Muscle layer of duodenum (tissue), 2 donors: ENCODE data around the gene UHMK1.
A peak's percentile ranks its signal among the peaks of the same experiment; 100 is the strongest.
"Not testable (repeated sequence)": the region's sequence is repeated elsewhere in the genome, so short reads cannot be mapped to it uniquely, and the experiment has no call there.

ENCODE experiments used
- H3K27ac ChIP-seq: one replicate; pipeline ENCODE4 v1.7.0; 2013; ENCODE audit warnings: mild to moderate bottlenecking, low read length
- H3K27me3 ChIP-seq: one replicate; pipeline ENCODE4 v1.7.0; 2013; ENCODE audit warnings: low read depth, mild to moderate bottlenecking, control low read depth, low read length
- H3K36me3 ChIP-seq, 2 donors: one replicate each; pipeline ENCODE4 v1.7.0; 2013; ENCODE audit warnings: low read length in 2 of 2, control low read depth in 1 of 2, mild to moderate bottlenecking in 1 of 2; ENCODE audit not compliant: insufficient read depth in 2 of 2, control insufficient read depth in 1 of 2
- H3K4me1 ChIP-seq, 2 donors: one replicate each; pipeline ENCODE4 v1.7.0; 2013; ENCODE audit warnings: low read length in 2 of 2, mild to moderate bottlenecking in 2 of 2, control low read depth in 1 of 2, moderate library complexity in 1 of 2; ENCODE audit not compliant: insufficient read depth in 2 of 2, control insufficient read depth in 1 of 2
- H3K4me3 ChIP-seq, 2 donors: one replicate each; pipeline ENCODE4 v1.7.0; 2013; ENCODE audit warnings: low read length in 2 of 2, low read depth in 1 of 2, mild to moderate bottlenecking in 1 of 2
- H3K9me3 ChIP-seq, 2 donors: one replicate each; pipeline ENCODE4 v1.7.0; 2013; ENCODE audit warnings: low read length in 2 of 2, control low read depth in 1 of 2, mild to moderate bottlenecking in 1 of 2; ENCODE audit not compliant: control insufficient read depth in 1 of 2
- donor health status: healthy.

UHMK1 gene

DNA sequence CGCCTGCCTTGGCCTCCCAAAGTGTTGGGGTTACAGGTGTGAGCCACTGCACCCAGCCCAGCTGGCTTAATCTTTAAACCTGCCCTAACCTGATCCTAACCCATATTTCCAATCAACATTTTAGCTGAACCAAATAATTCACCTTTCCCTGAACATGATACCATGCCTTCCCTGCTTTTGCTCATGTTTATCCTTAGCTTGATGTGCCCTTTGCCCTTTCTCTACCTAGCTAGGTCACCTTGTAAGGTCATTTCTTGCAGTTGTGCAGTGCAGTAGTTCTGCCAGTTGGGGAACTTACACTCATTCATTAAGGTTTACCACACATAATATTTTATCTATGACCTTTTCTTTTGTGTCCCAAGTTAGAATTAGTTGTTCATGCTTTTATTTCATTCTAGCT lies 69.3 kb downstream of the UHMK1 start:
- H3K27ac ChIP-seq, result no peak overlapping the region
- H3K27me3 ChIP-seq, result no peaks in the 10 kb centered on the region
- H3K4me1 ChIP-seq, result peaks cover 3 to 4% of the 10 kb centered on the region in 2 donors
- no peaks in the 10 kb centered on the region for H3K9me3 ChIP-seq
- peaks cover 0 to 4% of the 10 kb centered on the region in 2 donors for H3K36me3 ChIP-seq
- no peak overlapping the region for H3K4me3 ChIP-seq

DNA sequence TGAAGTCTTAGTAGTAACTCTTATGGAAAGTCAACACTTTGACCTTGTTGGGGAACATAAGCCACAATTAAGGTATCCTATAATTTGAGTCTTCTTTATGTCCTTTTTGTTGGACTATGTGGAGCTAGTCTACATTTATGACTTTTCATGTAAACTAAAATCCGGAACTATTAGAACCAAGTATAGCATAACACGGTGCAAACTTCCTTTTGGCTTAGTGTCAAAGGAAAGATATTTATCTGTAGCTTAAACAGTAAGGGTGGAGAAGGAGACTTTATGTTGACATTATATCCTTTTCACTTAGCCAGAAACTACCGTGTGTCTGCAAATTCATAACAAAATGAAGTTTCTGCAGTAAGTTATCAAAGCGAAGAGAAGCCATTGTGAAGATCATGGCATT lies 71.2 kb downstream of the UHMK1 start:
- Histone ChIP-seq H3K36me3 (peaks cover 0 to 4% of the 10 kb centered on the region in 2 donors), H3K27ac (peak overlapping the region; percentile 28), H3K9me3 (no peaks in the 10 kb centered on the region), H3K4me1 (peaks cover 9 to 11% of the 10 kb centered on the region in 2 donors), H3K4me3 (no peak overlapping the region), H3K27me3 (no peaks in the 10 kb centered on the region)

DNA sequence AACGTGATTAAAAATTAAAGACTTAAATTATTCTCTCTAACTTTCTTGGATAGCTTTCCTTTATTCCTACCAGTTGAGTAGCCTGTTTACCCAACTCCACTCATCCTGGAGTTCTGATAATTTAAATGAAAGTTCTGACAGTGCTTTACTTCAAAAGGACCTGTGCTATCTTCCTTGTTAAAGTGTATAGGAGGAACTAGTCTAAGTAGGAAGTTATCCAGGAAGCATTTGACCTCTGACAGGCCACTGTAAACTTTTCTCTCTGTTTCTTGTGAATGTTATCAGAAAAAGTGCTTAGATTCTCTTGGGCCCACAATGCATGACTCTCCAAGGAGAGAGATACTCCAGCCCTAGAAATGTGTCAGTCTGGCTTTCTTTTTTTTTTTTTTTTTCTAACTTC lies 73.1 kb downstream of the UHMK1 start:
- no peaks in the 10 kb centered on the region for H3K27me3 ChIP-seq
- H3K27ac ChIP-seq, result no peak overlapping the region
- H3K36me3 ChIP-seq, result peaks cover 0 to 4% of the 10 kb centered on the region in 2 donors
- H3K9me3 ChIP-seq, result no peaks in the 10 kb centered on the region
- H3K4me1 ChIP-seq, result peaks cover 5 to 11% of the 10 kb centered on the region in 2 donors
- no peak overlapping the region for H3K4me3 ChIP-seq

DNA sequence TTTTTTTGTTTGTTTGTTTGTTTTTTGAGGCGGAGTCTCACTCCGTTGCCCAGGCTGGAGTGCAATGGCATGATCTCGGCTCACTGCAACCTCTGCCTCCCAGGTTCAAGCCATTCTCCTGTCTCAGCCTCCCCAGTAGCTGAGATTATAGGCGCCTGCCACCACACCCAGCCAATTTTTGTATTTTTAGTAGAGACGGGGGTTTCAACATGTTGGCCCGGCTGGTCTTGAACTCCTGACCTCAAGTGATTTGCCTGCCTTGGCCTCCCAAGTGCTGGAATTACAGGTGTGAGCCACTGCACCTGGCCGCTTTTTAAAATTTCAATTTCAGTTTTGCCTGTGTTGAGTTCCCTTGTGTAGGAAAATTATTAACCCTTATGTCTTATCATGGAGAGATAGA lies 73.5 kb downstream of the UHMK1 start:
- H3K27ac ChIP-seq, H3K36me3 ChIP-seq, H3K9me3 ChIP-seq, H3K27me3 ChIP-seq, H3K4me3 ChIP-seq: not testable (repeated sequence)
- peaks cover 5 to 11% of the 10 kb centered on the region in 2 donors for H3K4me1 ChIP-seq

DNA sequence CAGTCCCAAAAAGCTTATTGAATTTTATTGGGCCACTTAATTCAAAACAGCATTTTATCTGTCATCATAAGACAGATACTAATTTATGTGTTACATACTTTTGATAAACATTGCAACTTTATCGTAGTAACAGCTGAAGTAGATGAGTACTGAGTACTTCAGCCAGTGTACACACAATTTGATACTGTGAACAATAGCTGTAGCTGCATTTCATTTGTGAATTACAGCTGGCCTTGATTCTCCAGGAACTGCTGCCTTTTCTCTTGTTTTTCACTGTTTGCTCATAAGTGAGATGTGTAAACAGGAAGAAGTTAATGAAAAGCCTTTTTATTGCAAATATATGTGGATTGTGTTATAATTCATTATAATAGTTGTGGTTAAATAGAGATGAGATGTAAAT lies 74.1 kb downstream of the UHMK1 start:
- peaks cover 5 to 11% of the 10 kb centered on the region in 2 donors for H3K4me1 ChIP-seq
- H3K9me3 ChIP-seq, result no peaks in the 10 kb centered on the region
- no peaks in the 10 kb centered on the region for H3K27me3 ChIP-seq
- peaks cover 3 to 4% of the 10 kb centered on the region in 2 donors for H3K36me3 ChIP-seq
- no peak overlapping the region for H3K27ac ChIP-seq
- no peak overlapping the region for H3K4me3 ChIP-seq

DNA sequence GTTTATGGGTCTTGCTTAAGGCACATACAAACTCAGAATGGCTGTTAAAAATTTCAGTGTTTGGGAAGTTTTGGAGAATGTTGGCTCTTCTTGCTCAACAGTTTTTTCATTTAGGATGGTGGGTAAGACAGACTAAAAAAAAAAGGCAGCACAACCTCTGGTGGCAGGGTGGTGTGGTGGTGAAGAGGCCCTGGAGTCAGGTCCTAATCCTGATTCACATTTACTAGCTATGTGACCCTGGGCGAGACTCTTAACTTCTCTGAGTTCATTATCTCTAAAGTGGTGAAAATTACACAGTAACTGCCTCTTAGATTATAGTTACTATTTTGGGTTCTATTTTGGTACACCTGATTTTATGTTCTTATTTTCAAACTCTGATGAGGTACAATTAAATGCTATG lies 75.5 kb downstream of the UHMK1 start:
- Histone ChIP-seq H3K9me3 (no peaks in the 10 kb centered on the region), H3K36me3 (peaks cover 0 to 9% of the 10 kb centered on the region in 2 donors), H3K27me3 (no peaks in the 10 kb centered on the region), H3K4me1 (peaks cover 5 to 11% of the 10 kb centered on the region in 2 donors), H3K27ac (no peak overlapping the region), H3K4me3 (no peak overlapping the region)

DNA sequence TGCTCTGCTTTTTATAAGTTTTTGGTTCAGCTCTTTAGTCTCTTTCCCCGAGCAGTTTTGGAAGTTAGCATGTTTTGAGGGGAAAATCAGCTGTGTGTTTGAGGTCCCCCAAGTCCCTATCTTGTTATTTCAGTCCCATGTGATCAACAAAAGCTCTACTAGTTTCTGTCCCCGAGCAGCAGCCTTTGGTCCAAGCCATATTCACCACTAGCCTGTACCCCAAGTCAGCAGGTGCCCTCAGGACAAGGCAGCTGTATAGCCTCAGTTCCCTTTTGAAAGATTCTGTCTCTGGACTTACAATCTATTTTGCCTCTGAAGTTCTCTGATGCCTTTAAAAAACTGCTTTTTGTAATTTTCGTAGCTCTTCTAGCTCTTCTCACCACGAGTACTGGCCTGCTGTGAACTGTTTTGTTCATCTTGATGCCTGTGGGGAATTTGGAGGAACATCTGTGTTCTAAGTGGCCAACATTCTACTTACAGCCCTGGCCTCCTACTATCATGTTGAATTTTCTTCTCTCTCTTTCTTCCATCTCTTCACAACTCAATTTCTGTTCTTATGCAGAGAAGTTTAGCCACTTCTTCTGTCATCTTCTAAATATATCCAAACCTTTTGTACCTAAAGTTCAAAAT lies 80.6 kb downstream of the UHMK1 start:
- Histone ChIP-seq H3K4me3 (no peak overlapping the region), H3K4me1 (peaks cover 0 to 4% of the 10 kb centered on the region in 2 donors), H3K36me3 (peaks cover 25 to 26% of the 10 kb centered on the region in 2 donors), H3K9me3 (no peaks in the 10 kb centered on the region), H3K27me3 (no peaks in the 10 kb centered on the region), H3K27ac (no peak overlapping the region)

DNA sequence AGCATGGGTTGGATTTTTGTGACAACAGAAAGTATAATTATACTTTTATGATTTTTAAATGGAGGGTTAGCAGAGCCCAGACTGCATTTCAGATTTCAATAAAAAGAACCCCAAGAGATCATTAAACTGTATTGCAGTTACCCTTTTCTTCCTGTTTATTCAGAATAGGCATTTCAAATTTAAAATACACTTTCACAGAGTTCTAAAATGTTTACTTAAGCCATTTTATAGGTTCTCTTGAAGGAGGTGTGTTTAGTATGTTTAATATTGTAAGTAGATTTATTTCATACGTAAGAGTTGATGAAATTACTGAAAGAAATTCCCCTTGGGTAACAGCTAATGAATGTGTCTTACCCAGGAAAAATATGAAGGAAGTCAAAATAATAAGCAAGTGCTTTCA lies 81.3 kb downstream of the UHMK1 start:
- Histone ChIP-seq H3K9me3 (no peaks in the 10 kb centered on the region), H3K4me1 (peaks cover 0 to 4% of the 10 kb centered on the region in 2 donors), H3K4me3 (no peak overlapping the region), H3K36me3 (peaks cover 28 to 29% of the 10 kb centered on the region in 2 donors), H3K27me3 (no peaks in the 10 kb centered on the region), H3K27ac (no peak overlapping the region)
